Mucosa of descending colon (tissue), 3 donors: Measurements from ENCODE around the gene IRS2. TPM values are rescaled to one million over a fixed set of nuclear protein-coding genes. Genes with fewer than 3 reads are reported as not detected.

Experiments
- ATAC-seq: fragments of 200-7000 bp; cut with Tn5 transposase; one replicate; pipeline ENCODE4 v1.9.1; 2020; ENCODE audit warnings: mild to moderate bottlenecking, moderate library complexity
- DNase-seq, 3 donors: peaks; one replicate each; pipeline ENCODE4 v3.0.0-alpha.2; 2020
- H3K36me3 ChIP-seq: fragments of 200-600 bp; one replicate; pipeline ENCODE4 v1.8.0; 2021; ENCODE audit warnings: low read depth, mild to moderate bottlenecking
- H3K4me1 ChIP-seq: fragments of 200-600 bp; one replicate; pipeline ENCODE4 v1.8.0; 2021; ENCODE audit warnings: low read depth, mild to moderate bottlenecking
- H3K4me3 ChIP-seq: fragments of 200-600 bp; one replicate; pipeline ENCODE4 v1.8.0; 2021; ENCODE audit warnings: mild to moderate bottlenecking
- H3K9me3 ChIP-seq: fragments of 200-600 bp; one replicate; pipeline ENCODE4 v1.8.0; 2021; ENCODE audit warnings: mild to moderate bottlenecking
- intact Hi-C, 2 donors: fragments of 100-400 bp; cut with DNase I in 1 of 2; cut with micrococcal nuclease in 1 of 2; formaldehyde crosslinking; loops; one replicate each; pipeline versions ENCODE4 v1.11.0 to v1.11.1; 2022; cut with DNase I, micrococcal nuclease
- total RNA-seq, 3 donors: library from RNA; stranded (reverse); fragmentation: NEBNext Ultra II Directional in 2 of 3; extraction: Animal tissue kit (Norgen Biotek cat#: 25700) in 2 of 3; gene quantifications; one replicate each; pipeline versions ENCODE4 v1.2.1 to v1.2.4, GENCODE V29; 2021 to 2023
- TF ChIP-seq, protein P1 (sequence below): fragments of 200-600 bp; IDR thresholded peaks from one replicate; pipeline ENCODE4 v1.8.0; 2022; ENCODE audit warnings: antibody characterized with exemption, mild to moderate bottlenecking
- donor health status: DM: no; HTN: no; CAD: no; lungs with moderate emphysema.
- donor health status: DM: no; HTN: no; CAD: no.
- donor health status: DM: no; HTN: yes; CAD: no.

IRS2 gene
- total RNA-seq, 3 donors from 2014 or later = 14.0 to 31.4 (median 23.7) TPM

GRCh38 chr13:109749365-109749764, 37.0 kb downstream of the IRS2 start:
- Histone ChIP-seq H3K4me3 (no peak overlapping the region), H3K36me3 (no peaks in the 10 kb centered on the region), H3K4me1 (no peaks in the 10 kb centered on the region), H3K9me3 (no peaks in the 10 kb centered on the region)
- TF ChIP-seq, protein P1, sequence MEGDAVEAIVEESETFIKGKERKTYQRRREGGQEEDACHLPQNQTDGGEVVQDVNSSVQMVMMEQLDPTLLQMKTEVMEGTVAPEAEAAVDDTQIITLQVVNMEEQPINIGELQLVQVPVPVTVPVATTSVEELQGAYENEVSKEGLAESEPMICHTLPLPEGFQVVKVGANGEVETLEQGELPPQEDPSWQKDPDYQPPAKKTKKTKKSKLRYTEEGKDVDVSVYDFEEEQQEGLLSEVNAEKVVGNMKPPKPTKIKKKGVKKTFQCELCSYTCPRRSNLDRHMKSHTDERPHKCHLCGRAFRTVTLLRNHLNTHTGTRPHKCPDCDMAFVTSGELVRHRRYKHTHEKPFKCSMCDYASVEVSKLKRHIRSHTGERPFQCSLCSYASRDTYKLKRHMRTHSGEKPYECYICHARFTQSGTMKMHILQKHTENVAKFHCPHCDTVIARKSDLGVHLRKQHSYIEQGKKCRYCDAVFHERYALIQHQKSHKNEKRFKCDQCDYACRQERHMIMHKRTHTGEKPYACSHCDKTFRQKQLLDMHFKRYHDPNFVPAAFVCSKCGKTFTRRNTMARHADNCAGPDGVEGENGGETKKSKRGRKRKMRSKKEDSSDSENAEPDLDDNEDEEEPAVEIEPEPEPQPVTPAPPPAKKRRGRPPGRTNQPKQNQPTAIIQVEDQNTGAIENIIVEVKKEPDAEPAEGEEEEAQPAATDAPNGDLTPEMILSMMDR = no peak
- ATAC-seq (no peak), DNase-seq (no peak)
- intact Hi-C loops = no loop called here

DNA sequence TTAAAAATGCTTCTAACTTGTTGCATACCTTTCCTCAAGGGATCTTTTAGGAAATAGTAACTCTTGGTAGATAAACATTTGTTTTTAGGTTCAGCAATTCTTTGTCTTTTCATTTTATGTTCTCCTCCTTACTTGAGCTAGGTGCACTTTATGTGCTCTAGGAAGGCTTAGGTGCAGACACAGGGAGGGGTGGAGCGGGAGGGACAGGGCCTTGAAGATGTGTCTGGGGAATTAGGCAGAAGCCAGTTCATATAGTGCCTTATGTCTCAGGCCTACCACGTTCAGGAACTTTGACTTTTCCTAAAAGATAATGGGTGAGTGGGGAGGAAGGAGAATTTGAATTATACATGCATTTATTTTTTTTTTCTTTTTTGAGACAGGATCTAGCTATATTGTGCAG, 37.7 kb downstream of the IRS2 start:
- Histone ChIP-seq H3K4me3 (no peak overlapping the region), H3K4me1 (peaks cover 5% of the 10 kb centered on the region), H3K36me3 (no peaks in the 10 kb centered on the region), H3K9me3 (no peaks in the 10 kb centered on the region)
- ATAC-seq (no peak), DNase-seq (no peak)
- intact Hi-C loops = no loop called here
- TF ChIP-seq, protein P1 = no peak

GRCh38 chr13:109747524-109747923, 38.9 kb downstream of the IRS2 start:
- DNase-seq = no peak
- Histone ChIP-seq H3K4me3 (no peak overlapping the region), H3K9me3 (no peaks in the 10 kb centered on the region), H3K4me1 (peaks cover 5% of the 10 kb centered on the region), H3K36me3 (no peaks in the 10 kb centered on the region)
- intact Hi-C loops = no loop called here
- ATAC-seq = no peak
- TF ChIP-seq, protein P1 = no peak

DNA sequence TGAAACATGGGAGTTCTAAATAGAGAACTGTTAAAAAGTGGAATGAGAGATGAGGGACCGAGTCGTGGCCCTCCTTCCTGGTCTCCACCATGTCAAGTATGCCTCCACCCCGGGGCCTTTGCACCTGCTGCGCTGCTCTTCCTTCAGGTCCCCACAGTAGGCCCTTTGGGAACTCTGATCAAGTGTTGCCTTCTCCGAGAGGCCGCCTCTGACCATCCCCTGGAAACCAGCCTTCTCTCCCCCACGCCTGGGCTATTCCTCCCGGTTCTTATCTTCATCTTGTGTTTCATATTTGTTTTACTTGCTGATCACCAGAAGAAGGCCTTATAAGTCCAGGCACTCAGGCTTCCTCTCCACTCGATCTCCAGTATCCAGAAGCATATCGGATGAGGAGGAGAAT, 40.0 kb downstream of the IRS2 start:
- H3K9me3 ChIP-seq = no peaks in the 10 kb centered on the region
- no peaks in the 10 kb centered on the region for H3K36me3 ChIP-seq
- DNase-seq = no peak
- intact Hi-C loops = no loop called here
- peaks cover 5% of the 10 kb centered on the region for H3K4me1 ChIP-seq
- ATAC-seq = no peak
- no peak overlapping the region for H3K4me3 ChIP-seq
- TF ChIP-seq, protein P1 = no peak

- TF ChIP-seq, protein P1 = no peak
- ATAC-seq (no peak), DNase-seq (no peak)
- intact Hi-C loops = no loop called here
- Histone ChIP-seq H3K9me3 (no peaks in the 10 kb centered on the region), H3K4me3 (no peak overlapping the region), H3K4me1 (peaks cover 5% of the 10 kb centered on the region), H3K36me3 (no peaks in the 10 kb centered on the region)
Observed at GRCh38 chr13:109745702-109746101, 40.7 kb downstream of the IRS2 start.

- TF ChIP-seq, protein P1 = no peak
- Histone ChIP-seq H3K4me1 (peaks cover 5% of the 10 kb centered on the region), H3K36me3 (no peaks in the 10 kb centered on the region), H3K9me3 (no peaks in the 10 kb centered on the region), H3K4me3 (no peak overlapping the region)
- intact Hi-C loops = no loop called here
- DNase-seq = no peak
- no peak for ATAC-seq
Observed at GRCh38 chr13:109745060-109745459, 41.3 kb downstream of the IRS2 start.
